Urinary bladder (tissue), 4 donors: Measurements from ENCODE around the gene PHF12. TPM values are rescaled to one million over a fixed set of nuclear protein-coding genes. Genes with fewer than 3 reads are reported as not detected.

Source experiments
- DNase-seq: peaks from one replicate; pipeline ENCODE4 v3.0.0-alpha.2; 2015; ENCODE audit errors: extremely low spot score
- H3K27ac ChIP-seq: one replicate; pipeline ENCODE4 v1.5.1; 2013; ENCODE audit warnings: low read depth, mild to moderate bottlenecking, moderate library complexity
- H3K36me3 ChIP-seq: one replicate; pipeline ENCODE4 v1.6.1; 2013; ENCODE audit warnings: mild to moderate bottlenecking, moderate library complexity; ENCODE audit not compliant: insufficient read depth
- H3K4me1 ChIP-seq: one replicate; pipeline ENCODE4 v1.6.1; 2013; ENCODE audit warnings: mild to moderate bottlenecking, moderate library complexity; ENCODE audit not compliant: insufficient read depth
- H3K4me3 ChIP-seq: one replicate; pipeline ENCODE4 v1.5.1; 2013; ENCODE audit warnings: low read depth, low read length
- WGBS: extraction: QIAGEN DNeasy Blood & Tissue Kit; methylation state at CpG from one replicate; pipeline ENCODE4 v1.1.7; 2013; 5-methylcytosine and 5-hydroxymethylcytosine counted together
- polyA plus RNA-seq: library from polyadenylated mRNA; stranded (reverse); fragments of 200-250 nt; gene quantifications from one replicate; pipeline ENCODE4 v1.2.3, GENCODE V29; 2013
- total RNA-seq: library from RNA; depleted of rRNA; stranded (reverse); fragments of >200 nt; gene quantifications from one replicate; pipeline ENCODE4 v1.2.3, GENCODE V29; 2014
- donor health status: healthy with polysubstance abuse.
- donor health status: healthy.

Gene PHF12
- total and polyA plus RNA-seq, 2 donors = 21.1 to 30.8 TPM

DNA sequence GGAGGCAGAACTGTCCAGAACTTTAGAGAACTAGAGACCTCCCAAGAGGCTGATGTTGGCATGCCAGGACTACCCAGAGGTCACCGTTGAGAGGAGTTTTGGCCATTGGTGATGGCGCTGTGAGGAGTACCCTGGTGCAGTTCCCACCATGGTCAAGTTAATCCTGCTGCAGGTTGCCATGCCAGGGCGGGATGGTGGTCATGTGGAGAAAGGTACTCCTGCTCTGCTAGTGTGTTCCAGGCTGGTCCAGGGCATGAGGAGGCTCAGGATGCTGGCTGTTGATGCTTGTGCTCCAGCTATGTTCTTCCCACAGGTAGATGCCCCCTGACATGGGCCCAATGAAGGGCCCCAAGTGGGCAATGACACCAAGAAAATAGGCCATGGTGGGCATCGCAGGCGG lies 4.1 kb upstream of the PHF12 start:
- H3K4me3 ChIP-seq = no peak overlapping the region
- 92% methylated on average over 5 of the region's 5 CpGs for WGBS
- DNase-seq = no peak

DNA sequence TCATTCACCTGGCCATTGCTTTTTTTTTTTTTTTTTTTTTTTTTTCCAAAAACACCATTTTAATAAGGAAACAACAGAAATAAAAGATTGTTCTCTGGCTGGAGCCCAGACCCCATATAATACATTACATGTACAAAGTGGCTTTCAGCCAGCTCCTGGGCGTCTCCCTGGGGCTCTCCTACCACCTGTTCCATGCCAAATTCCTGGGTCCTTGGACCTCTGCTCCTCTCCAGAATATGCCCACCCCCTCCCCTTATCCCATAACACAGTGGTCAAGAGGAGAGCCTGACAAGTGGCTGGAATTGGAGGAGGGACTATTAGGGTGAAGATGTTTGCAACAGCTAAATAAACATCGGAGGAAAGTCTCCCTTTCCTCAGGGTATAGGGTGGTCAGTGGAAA lies 3.6 kb upstream of the PHF12 start:
- WGBS = 83% methylated on average over 2 of the region's 2 CpGs
- H3K27ac ChIP-seq = no peak overlapping the region
- H3K4me3 ChIP-seq = no peak overlapping the region
- no peaks in the 10 kb centered on the region for H3K36me3 ChIP-seq
- DNase-seq = no peak
- H3K4me1 ChIP-seq = no peaks in the 10 kb centered on the region

More for the DNA sequence above, 4.1 kb upstream of the PHF12 start:
- Histone ChIP-seq H3K27ac (no peak overlapping the region), H3K4me1 (no peaks in the 10 kb centered on the region), H3K36me3 (no peaks in the 10 kb centered on the region)

DNA sequence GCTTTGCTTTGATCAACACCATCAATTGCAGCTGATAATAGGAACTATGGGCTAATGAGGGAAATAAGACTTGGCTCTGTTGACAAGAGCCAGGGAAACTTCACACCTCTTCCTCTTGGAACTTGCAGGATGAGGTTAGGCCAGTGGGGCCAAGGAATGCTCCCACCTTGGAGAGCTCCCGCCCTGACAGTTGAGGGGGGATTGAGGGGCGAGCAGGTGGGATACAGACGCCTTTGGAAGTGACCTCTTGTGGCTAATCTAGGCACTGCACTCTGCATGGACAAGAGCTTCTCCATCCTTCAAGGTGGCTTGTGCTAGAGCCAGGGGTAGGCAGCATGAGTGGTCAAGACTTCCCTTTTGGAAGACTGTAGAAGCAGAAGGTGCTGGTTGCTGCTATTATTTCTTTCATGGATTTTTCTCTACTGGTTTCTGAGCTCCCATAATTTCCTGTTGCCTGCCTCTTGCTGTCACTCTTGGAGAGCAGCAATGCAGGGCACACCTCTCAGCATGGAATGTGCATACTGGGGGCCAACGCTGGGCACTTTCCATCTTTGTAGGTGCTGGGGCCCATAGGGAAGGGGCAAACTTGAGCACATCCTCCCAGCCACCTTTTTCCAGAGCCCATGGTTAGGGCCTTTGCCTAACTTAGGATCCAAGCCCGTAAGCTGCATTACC lies 2.3 kb upstream of the PHF12 start:
- Histone ChIP-seq H3K27ac (no peak overlapping the region), H3K36me3 (no peaks in the 10 kb centered on the region), H3K4me1 (no peaks in the 10 kb centered on the region), H3K4me3 (no peak overlapping the region)
- DNase-seq = no peak
- WGBS = 33% methylated on average over 5 of the region's 5 CpGs

DNA sequence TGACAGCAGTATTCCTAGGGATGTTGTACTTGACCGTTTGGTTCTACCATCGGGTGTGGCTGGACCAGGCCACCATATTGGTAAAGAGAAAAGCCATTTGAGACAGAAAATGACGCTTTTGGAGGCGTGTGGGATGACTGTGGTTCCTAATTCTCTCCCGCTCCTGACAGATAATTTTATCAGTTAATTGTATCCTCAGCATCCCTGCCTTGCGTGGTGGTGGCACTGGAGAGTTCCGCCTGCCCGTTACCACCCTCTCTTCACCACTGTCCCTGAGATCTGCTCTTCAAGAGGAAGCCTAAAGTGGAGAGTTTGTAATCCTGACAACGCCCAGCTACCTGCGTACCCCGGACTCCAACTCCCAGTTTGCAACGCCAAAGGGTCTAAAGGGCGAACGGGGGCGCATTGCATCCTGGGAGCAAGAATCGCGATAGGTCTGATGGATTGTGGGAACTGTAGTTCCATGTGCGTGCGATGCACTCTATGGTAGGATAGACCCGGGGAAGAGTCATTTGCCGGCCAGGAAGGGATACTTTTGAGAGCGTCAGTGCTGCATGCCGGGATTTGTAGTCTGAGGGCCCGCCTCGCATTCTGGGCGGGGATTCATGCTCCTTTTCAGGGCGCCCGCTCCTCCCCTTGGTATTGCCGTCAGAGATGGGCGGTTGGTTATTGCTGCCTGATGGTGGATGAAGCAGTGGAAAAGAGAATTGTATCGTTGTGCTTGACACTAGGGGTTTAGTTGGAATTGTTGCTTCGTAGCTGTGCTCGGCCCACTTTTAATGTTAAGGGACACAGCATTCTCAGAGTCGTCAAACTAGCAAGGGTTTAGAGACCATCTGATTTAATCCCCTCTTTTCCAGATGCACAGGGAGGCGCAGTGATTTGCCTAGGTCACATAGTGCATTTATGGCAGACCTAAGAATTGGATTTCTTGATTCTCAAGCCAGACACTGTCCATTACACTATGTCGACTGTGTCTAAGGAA lies 965 bp upstream of the PHF12 start:
- Histone ChIP-seq H3K4me1 (no peaks in the 10 kb centered on the region), H3K27ac (peak overlapping the region; percentile 98), H3K36me3 (no peaks in the 10 kb centered on the region), H3K4me3 (peak overlapping the region; percentile 49)
- 5% methylated on average over 36 of the region's 36 CpGs for WGBS
- DNase-seq = peak; percentile 99

DNA sequence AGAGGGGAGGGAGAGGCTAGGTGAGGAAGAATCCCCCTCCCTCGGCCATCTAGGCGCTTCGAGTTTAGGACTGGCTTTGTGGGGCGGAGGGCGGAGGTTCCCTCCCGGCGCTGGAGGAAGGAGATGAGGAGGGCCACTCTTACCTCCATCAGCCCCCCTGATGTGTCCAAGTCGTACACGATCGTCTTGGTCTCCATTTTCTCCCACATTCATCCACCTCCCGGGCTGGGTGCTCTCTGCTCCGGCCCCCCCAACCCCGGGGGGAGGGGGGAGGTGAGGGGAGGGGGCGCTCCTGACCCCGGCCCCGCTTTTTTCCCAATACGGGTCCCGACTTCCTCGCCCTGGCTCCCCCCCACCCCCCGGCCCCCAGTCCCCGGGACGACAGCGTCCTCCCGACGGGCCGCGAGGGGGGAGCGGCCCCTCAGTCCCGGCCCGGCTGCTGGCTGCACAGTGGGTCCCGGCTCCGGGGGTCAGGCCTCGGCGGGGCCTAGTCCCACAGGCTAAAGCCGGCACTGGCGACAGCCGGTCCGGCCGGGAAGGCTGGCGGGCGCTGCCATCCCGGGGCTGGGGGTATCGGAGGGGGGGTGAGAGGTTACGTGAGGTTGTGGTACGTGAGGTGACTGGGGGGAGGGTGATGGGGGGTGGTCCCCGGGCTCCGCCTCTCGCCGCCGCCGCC lies 428 bp downstream of the PHF12 start:
- DNase-seq = no peak
- under 1% methylated on average over 50 of the region's 51 CpGs for WGBS
- Histone ChIP-seq H3K4me3 (peak overlapping the region; percentile 98), H3K27ac (peak overlapping the region; percentile 96), H3K36me3 (no peaks in the 10 kb centered on the region), H3K4me1 (peaks cover 3% of the 10 kb centered on the region)

DNA sequence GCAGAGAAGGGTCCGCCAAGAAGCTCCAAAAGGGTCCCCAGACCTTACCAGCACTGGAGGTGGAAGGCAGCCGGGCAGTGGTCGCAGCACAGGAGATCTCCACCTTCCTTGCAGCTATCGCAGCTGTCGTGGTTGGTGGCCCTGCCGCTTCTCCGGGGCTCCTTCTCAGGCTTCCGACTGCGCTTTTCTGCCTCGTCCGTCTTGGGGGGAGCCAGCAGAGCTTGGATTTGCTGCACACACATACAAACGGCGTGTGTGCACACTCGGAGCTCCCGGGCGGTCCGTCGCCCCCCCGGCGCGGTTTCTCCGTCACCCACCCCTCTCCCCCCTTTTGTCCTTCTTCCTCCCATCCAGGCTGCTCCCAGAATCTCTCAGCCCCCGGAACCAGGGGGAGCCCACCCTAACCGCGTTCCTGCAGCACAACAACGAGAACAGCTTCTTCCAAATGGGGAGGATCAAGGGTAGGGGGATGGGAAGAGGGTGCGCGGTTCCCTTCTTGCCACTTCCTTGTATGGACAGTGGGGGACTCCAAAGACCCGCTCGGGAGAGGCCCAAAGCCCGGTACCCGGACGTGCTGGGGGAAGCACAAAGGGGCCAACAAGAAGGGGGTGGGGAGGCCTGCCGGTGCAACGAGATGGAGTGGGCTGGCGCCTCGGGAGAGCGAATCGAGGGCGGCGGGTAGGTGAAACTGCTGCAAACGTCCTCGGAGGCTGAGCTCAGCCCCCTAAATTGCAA lies 1.1 kb downstream of the PHF12 start:
- peaks cover 3% of the 10 kb centered on the region for H3K4me1 ChIP-seq
- WGBS = under 1% methylated on average over 43 of the region's 43 CpGs
- no peaks in the 10 kb centered on the region for H3K36me3 ChIP-seq

DNA sequence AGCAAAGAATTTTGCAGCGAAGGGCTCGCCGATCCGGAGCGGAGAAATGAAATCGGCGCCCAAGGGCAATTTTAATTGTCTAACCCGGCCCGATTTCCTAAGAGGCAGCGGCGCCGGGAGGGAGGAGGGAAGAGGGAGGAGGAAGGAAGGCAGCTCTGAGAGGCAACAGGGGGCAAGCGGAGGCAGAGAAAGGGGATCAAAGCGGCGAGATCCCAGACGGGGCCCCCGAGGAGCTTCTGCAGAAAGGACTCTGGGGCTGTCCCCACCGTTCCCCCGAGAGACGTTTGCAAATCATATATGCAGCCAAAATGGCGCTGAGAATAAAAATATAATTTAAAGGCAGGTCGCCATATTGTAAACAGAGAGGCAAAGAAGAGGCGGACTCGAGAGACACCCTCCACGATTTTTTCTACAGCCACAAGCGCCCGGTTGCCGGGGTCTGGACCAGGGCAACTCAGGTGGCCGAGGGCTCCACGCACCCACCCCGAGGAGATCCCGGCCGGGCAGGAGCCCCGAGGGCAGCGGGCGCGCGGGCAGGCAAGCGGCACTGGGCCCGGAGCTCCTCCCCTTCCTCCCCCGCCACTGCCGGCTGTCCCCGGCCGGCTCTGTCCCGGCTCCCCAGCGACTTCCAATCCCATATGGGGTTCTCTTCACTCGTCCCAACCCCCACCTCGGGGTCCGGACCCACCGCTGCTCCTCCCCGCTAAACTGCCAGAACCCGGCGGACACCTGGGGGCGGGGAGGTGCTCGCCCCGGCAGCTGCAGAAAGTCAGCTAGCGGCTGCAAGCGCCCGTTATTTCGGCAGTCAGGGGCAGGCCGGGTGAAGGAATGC lies 1.9 kb downstream of the PHF12 start:
- WGBS = under 1% methylated on average over 61 of the region's 61 CpGs
- Histone ChIP-seq H3K36me3 (no peaks in the 10 kb centered on the region), H3K4me1 (peaks cover 3% of the 10 kb centered on the region), H3K4me3 (peak overlapping the region; percentile 98), H3K27ac (peak overlapping the region; percentile 83)
- no peak for DNase-seq

More for the DNA sequence above, 1.1 kb downstream of the PHF12 start:
- H3K27ac ChIP-seq = peak overlapping the region; percentile 96
- no peak for DNase-seq
- H3K4me3 ChIP-seq = peak overlapping the region; percentile 98

DNA sequence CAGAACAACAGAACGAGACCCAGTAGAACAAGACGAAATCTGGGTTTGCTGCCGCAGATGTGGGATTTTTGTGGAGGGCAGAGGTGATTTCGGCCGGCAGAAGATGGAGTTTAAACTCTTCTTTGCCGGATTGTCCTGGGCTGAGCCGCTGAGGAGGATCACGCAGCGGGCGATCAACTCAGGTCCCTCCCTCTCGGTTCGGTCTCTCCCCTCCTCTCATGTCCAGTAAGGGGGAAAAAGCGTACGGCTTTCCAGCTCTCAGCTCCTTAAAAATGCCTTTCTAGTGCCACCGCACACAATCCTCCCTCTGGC lies 2.5 kb downstream of the PHF12 start:
- Histone ChIP-seq H3K36me3 (no peaks in the 10 kb centered on the region), H3K27ac (peak overlapping the region; percentile 83), H3K4me1 (peaks cover 3% of the 10 kb centered on the region), H3K4me3 (peak overlapping the region; percentile 98)
- no peak for DNase-seq
- under 1% methylated on average over 15 of the region's 15 CpGs for WGBS

DNA sequence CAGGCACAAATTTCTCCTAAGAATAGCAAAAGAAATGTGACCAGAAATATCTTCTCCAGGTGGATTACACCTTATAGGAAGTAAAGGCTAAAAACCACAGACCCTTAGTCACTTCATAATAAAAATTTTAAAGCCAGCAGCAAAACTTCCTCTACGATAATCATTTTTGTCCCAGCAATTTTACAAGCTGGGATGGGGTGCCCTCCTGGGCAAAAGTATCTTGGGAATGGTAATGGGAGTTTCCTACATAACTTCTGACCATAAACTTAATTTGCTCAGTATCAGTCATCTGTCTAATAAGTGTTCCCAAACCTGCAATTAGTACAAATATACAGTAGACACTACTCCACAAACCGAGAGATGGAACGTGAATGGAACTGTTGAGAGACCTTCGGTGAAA lies 3.0 kb downstream of the PHF12 start:
- Histone ChIP-seq H3K4me1 (peaks cover 3% of the 10 kb centered on the region), H3K36me3 (no peaks in the 10 kb centered on the region), H3K4me3 (peak overlapping the region; percentile 98), H3K27ac (no peak overlapping the region)
- 16% methylated on average over 4 of the region's 4 CpGs for WGBS
- no peak for DNase-seq

DNA sequence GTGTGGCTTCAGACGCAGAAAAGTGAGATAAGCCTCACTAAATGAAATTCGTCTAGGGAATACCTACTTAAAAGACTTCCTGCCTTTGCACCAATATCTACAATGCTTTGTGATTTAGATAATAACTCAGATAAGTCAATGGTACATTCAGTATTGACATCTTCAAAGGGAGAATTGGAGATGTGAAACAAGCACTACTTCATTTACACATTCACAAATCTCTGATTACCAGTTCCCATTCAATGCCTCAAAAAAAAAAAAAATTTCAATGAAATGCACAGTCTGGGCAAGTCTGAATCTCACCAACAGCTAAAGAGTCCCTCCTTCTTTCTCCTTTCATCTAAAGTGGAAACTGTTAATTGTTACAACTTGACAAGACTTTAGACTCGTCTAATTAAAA lies 3.7 kb downstream of the PHF12 start:
- 41% methylated on average over 3 of the region's 3 CpGs for WGBS
- Histone ChIP-seq H3K4me1 (peaks cover 3% of the 10 kb centered on the region), H3K27ac (no peak overlapping the region), H3K36me3 (peaks cover 1% of the 10 kb centered on the region), H3K4me3 (no peak overlapping the region)
- no peak for DNase-seq

DNA sequence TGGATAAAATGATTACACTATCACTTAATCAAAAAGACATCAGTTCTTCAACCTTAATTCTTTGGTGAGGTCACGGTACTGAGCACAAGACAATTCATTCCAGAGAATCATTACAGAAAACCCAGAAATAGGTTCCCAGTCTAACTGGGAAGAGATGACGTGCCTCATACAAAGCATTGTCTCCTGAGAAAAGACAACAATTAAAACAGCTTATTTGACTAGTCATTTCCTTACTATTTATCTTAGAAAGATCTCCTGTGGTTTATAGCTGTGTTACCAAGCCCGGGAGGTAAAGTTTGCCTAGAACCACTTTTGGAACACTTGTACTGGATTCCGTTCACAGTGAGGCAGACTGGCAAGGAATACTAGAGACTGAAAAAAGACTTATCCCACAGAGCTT lies 5.1 kb downstream of the PHF12 start:
- H3K27ac ChIP-seq = no peak overlapping the region
- peaks cover 3% of the 10 kb centered on the region for H3K4me1 ChIP-seq
- no peak for DNase-seq
- 45% methylated on average over 4 of the region's 4 CpGs for WGBS
- peaks cover 1% of the 10 kb centered on the region for H3K36me3 ChIP-seq
- no peak overlapping the region for H3K4me3 ChIP-seq

DNA sequence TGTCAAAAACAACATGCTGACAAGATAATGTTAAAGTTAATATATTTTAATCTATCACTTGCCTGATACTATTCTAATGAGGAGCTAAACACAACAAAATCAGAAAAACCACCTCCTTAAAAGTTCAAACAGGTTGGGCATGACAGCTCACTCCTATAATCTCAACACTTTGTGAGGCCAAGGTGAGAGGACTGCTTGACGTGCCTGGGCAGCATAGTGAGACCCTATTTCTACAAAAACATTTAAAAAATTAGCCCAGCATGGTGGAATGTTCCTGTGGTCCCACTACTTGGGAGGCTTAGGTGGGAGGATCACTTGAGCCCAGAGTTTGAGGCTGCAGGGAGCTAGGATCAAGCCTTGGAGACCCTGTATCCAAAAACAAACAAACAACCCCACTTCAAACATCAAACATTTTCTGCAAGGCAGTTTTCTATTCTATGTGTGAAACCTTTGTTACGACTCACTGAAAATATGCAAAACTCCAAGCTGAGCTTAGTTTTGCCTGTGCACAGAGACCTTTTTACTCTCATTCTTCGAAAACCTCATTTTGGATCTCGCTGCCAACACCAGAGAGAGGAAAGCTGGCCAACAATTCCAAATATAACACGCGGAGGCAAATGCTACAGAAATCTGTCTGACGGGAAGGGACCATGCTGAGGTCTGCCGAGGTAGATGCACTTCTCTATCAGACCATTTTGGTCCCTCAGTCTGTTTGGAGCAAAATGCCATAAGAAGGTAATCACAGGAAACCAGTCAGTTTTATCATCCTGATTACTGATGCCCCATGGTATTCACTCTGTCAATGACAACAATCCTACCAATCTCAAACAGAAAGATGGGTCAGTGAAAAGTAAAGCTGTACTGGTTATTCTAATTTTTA lies 6.2 kb downstream of the PHF12 start:
- H3K4me1 ChIP-seq = peaks cover 3% of the 10 kb centered on the region
- no peak overlapping the region for H3K27ac ChIP-seq
- DNase-seq = no peak
- 30% methylated on average over 8 of the region's 8 CpGs for WGBS
- H3K36me3 ChIP-seq = peaks cover 1% of the 10 kb centered on the region
- H3K4me3 ChIP-seq = no peak overlapping the region
